HG03159 (cell line): ENCODE results near the gene SPAST.
"Not testable (repeated sequence)": the region's sequence is repeated elsewhere in the genome, so short reads cannot be mapped to it uniquely, and the experiment has no call there.

ENCODE experiments used
- ATAC-seq: cut with Tn5 transposase; IDR thresholded peaks from one replicate; pipeline ENCODE4 v1.9.1; 2021; ENCODE audit warnings: mild to moderate bottlenecking, moderate library complexity; ENCODE audit not compliant: unreplicated experiment

The SPAST gene

GRCh38 chr2:32124660-32125059 is 61.3 kb downstream of the SPAST start:
- no peak for ATAC-seq

GRCh38 chr2:32128636-32129035 is 65.3 kb downstream of the SPAST start:
- ATAC-seq = no peak

- no peak for ATAC-seq
Observed at GRCh38 chr2:32129086-32129485, 65.7 kb downstream of the SPAST start.

GRCh38 chr2:32135409-32135808 is 72.1 kb downstream of the SPAST start:
- ATAC-seq = no peak

GRCh38 chr2:32136097-32136496 is 72.7 kb downstream of the SPAST start:
- no peak for ATAC-seq

GRCh38 chr2:32151544-32151943 is 88.2 kb downstream of the SPAST start:
- ATAC-seq = not testable (repeated sequence)

- no peak for ATAC-seq
Observed at GRCh38 chr2:32159678-32160077, 96.3 kb downstream of the SPAST start.

GRCh38 chr2:32161296-32161695 is 97.9 kb downstream of the SPAST start:
- no peak for ATAC-seq

GRCh38 chr2:32164254-32164653 is 100.9 kb downstream of the SPAST start:
- ATAC-seq = not testable (repeated sequence)

- not testable (repeated sequence) for ATAC-seq
Observed at GRCh38 chr2:32165027-32165347, 101.6 kb downstream of the SPAST start.

GRCh38 chr2:32166115-32166574 is 102.8 kb downstream of the SPAST start:
- ATAC-seq = no peak

GRCh38 chr2:32168513-32168912 is 105.2 kb downstream of the SPAST start:
- ATAC-seq = peak; percentile 44

GRCh38 chr2:32172870-32173269 is 109.5 kb downstream of the SPAST start:
- no peak for ATAC-seq

- ATAC-seq = no peak
Observed at GRCh38 chr2:32182667-32183066, 119.3 kb downstream of the SPAST start.

GRCh38 chr2:32189011-32189410 is 125.7 kb downstream of the SPAST start:
- no peak for ATAC-seq

- no peak for ATAC-seq
Observed at GRCh38 chr2:32192418-32192817, 129.1 kb downstream of the SPAST start.

GRCh38 chr2:32200814-32201213 is 137.5 kb downstream of the SPAST start:
- ATAC-seq = no peak

GRCh38 chr2:32203428-32203827 is 140.1 kb downstream of the SPAST start:
- ATAC-seq = not testable (repeated sequence)
